GM21423 (cell line): ENCODE data around the gene LRBA.
A peak's percentile ranks its signal among the peaks of the same experiment; 100 is the strongest.
"Not testable (repeated sequence)": the region's sequence is repeated elsewhere in the genome, so short reads cannot be mapped to it uniquely, and the experiment has no call there.

Experiments used
- ATAC-seq: cut with Tn5 transposase; IDR thresholded peaks from one replicate; pipeline ENCODE4 v1.9.1; 2021; ENCODE audit warnings: mild to moderate bottlenecking, moderate library complexity; ENCODE audit not compliant: unreplicated experiment

LRBA gene

DNA sequence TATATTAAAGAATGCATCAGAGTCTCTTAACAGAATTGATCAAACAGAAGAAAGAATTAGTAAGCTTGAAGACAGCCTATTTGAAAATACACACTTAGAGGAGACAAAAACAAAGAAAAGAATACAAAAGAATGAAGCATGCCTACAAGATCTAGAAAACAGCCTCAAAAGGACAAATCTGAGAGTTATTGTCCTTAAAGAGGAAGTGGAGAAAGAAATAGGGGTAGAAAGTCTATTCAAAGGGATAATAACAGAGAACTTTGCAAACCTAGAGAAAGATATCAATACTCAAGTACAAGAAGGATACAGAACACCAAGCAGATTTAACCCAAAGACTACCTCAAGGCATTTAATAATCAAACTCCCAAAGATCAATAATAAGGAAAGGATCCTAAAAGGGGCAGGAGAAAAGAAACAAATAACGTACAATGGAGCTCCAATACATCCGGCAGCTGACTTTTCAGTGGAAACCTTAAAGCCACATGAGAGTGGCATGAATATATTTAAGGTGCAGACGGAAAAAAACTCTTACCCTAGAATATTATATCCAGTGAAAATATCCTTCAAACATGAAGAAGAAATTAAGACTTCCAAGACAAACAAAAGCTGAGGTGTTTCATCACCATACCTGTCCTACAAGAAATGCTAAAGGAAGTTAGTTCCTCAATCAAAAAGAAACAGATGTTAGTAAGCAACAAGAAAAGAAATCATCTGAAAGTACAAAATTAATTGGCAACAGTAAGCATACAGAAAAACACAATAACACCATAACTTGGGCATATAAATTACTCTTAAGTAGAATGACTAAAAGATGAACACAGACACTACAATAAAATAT lies 36.1 kb downstream of the LRBA start:
- ATAC-seq, result no peak

DNA sequence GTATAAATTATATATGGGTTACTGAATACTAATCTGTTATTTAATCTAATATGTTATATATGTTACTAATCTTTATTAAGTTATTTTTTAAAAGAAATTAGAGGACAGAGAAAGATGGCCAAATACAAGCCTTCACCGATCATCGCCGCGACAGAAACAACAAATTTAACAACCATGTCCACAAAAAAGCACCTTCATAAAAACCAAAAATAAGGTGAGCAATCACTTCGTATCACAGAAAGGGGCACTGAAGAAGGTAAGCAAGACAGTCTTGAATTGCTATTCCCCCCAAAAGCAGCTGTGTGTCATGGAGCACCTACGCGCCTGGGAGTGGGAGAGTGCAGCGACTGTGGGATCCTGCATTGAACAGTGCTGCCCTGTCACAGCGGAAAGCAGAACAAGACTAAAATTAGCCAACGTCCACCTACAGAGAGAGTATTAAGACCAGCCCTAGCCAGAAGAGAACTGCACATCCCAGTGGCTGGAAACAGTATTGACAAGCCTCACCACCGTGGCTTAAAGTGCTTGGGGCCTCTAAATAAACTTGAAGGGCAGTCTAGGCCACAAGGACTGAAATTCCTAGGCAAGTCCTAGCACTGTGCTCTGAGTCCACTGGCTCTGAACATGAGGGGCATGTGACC lies 38.5 kb downstream of the LRBA start:
- no peak for ATAC-seq

DNA sequence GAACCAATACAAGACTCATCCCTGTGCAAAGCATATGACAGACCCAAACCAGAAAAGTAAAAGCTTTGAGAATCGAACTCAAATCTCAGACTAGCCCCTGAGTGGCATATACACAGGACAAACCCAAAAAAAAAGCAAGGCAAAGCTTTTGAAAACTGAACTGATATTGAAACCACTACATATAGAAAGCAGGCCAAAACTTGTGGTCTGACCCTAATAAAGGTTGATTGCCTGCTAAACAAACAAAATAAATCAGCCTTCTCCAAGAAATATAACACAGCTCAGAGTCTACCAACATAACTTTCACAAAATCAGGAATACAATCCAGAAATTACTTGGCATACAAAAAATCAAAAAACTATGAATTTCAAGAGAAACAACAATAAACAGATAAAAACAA lies 40.3 kb downstream of the LRBA start:
- ATAC-seq, result peak; percentile 53

DNA sequence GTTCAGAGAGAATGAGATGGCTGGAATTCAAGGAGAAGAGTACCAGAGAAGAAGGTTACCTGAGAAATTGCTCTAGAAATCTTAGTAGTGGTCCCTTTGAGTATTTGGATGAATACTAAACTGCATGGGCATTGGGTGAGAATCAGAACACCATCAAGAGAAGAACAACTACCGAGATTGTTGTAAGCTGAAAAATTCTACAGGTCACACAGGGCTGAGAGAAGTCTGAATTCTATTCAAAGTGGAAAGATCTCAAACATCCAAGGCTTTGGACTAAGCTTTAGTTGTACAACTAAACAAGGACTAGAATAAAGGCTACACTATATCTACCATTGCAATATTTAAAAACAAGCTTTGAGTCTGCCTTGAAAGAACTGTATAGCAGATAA lies 40.8 kb downstream of the LRBA start:
- no peak for ATAC-seq

DNA sequence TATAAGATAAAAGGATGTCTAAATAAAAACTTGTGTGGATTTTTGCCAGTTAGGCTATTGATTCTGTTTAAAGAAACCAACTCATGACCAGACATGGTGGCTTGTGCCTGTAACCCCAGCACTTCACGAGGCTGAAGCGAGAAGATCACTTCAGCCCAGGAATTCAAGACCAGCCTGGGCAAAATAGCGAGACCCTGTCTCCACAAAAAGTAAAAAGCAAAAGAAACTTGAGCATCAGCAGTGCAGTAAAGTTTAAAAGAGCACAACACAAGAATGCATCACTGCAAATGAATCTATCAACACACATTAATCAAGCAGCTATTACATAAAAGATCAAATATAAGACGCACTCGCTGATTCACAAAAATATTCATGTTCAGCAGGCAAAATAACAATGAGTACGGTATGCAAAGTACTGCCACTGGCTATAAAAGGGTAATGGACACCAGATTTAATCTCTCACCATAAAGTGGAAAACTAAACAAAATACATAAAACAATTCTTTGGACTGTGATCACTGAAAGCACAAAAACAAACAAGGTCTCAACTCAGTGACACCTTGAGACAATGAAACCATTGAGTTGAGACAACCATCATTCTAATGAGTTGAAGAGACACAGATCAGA lies 41.3 kb downstream of the LRBA start:
- ATAC-seq, result no peak

DNA sequence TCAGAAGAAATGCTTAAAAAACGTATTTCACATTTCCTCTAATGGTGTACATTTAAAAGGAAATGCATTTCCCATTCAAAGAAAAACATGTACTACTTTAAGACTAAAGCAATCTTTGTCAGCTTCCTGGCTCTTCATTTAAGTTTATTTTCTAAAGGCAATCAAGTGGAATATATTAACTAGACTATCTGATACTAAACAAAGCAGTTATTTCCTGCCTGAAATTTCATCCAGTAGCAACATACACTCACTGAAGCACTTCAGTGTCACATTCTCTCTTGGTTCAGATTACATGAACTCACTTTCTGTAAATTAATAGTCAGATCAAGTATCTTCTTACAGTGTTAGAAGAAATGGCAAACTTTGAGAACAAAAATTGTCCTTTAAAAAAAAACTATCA lies 42.5 kb downstream of the LRBA start:
- no peak for ATAC-seq

DNA sequence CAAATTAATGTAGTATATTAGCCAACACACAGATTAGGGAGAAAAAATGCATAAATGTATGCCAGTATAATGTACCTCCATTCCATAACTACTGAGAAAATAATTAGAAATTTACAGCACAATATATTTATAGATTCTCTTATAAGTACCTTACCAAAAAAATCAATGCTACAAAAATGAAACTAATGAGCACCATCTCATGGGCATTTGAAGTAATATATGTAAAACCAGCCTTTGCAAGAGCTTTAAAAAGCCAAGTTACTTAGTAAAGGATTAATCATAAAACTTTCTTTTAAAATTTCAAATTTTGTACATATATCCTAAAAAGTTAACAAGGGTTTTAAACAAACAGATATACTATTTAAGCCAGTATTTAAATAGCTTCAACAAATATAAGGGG lies 43.2 kb downstream of the LRBA start:
- ATAC-seq, result no peak

DNA sequence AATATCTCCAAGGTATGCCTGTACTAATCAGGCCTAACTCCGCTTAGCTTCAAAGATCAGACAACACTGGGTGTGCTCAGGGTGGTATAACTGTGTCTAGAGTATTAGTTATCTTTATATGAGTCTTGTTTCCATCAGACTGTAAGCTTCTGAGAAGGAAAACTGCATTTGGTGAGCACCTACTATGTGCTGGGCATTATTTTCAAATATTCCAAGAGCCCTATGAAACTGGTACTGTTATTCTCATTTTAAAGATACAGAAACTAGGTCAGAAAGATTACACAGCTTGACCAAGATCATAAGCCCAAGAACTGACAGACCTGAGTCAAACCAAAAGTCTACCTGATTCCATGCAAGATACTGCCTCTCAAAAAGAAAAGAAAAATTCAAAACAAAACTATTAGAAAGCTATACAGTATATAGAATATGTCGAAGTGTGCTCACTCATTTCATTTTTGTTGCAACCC lies 44.4 kb downstream of the LRBA start:
- ATAC-seq, result no peak

DNA sequence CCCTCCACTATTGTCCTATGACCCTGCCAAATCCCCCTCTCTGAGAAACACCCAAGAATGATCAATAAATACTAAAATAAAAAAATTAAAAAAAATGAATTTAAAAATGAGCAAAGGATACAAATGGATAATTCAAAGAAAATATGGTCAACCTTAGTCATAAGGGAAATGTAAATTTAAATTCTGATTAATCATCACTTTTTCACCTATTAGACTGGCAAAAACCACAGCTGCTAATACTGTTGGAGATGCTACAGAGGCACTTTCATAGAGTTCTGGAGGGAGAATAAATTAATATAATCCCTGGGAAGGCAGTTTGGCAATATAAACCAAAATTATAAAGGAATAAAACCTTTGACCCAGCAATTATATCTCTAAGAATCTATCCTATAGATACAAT lies 50.3 kb downstream of the LRBA start:
- no peak for ATAC-seq

DNA sequence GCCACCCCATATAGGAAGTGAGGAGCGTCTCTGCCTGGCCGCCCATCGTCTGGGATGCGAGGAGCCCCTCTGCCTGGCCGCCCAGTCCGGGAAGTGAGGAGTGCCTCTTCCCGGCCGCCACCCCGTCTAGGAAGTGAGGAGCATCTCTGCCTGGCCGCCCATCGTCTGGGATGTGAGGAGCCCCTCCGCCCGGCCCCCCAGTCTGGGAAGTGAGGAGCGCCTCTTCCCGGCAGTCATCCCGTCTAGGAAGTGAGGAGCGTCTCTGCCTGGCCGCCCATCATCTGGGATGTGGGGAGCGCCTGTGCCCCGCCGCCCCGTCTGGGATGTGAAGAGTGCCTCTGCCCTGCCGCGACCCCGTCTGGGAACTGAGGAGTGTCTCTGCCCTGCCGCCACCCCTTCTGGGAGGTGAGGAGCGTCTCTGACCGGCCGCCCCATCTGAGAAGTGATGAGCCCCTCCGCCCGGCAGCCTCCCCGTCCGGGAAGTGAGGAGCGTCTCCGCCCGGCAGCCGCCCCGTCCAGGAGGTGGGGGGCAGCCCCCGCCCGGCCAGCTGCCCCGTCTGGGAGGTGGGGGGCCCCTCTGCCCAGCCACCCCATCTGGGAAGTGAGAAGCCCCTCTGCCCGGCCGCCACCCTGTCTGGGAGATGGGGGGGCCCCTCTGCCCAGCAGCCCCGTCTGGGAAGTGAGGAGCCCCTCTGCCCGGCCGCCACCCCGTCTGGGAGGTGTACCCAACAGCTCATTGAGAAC lies 51.3 kb downstream of the LRBA start:
- not testable (repeated sequence) for ATAC-seq

DNA sequence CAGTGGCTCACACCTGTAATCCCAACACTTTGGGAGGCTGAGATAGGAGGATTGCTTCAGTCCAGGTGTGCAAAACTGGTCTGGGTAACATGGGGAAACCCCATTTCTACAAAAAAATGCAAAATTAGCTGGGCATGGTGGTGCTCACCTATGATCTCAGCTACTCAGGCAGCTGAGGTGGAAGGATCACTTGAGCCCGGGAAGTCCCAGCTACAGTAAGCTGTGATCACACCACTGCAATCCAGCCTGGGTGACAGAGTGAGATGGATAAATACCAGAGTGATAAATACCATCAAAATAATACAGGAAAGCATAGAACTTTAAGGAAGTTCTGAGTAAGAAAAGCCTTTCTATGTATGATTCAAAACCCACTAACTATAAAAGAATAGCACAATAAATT lies 52.8 kb downstream of the LRBA start:
- no peak for ATAC-seq

DNA sequence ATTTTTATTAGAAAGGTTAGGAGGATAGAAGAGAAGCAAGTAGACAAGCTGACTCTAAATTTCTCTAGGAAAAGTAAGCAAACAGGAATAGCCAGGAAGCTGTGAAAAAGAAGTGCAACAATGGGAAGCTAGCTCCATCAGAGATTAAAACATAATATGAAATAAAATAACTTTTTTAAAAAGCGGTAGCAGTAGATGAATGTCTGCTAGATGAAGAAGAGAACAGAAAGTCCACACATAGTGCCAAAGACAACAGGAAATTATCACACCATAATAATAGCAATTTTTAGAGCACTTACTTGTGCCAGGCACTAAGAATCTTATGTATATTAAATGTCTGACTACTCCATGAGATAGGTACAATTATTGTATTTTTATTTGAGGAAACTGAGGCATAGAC lies 53.5 kb downstream of the LRBA start:
- no peak for ATAC-seq

DNA sequence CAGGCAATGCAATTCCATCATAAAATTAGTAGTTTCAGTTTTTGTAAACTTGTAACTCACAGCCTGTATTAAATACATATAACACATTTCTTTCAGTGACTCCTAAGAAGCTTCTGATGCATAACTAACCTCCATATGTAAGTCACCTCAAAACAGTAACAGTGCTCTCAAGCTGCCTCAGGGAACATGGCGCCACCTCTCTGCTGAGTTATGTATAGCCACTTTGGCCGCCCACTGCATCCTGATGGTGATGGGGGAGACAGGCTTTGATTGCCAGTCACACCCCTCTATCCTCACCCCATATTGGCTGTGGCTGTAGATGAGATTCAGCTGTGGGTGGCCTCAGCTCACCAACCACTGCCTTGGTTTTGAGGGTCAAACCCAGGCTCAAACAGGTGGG lies 54.3 kb downstream of the LRBA start:
- ATAC-seq, result no peak

DNA sequence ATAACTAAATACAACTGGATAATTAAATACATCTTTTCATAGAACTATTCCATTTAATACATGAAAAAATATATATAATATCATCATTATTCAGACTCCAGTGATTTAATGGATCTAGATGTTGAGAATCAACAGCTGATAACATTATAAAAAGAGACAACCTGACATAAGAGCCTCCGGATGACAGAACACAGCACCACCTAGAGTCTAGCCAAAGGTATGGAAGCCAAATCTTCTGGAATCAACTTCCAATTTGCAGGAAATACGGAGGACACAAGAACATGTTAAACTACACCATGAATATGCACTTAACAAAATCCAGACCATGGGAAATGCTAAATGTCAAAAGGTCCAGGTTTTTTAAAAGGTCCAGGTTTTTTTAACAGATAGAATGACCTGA lies 55.0 kb downstream of the LRBA start:
- no peak for ATAC-seq

DNA sequence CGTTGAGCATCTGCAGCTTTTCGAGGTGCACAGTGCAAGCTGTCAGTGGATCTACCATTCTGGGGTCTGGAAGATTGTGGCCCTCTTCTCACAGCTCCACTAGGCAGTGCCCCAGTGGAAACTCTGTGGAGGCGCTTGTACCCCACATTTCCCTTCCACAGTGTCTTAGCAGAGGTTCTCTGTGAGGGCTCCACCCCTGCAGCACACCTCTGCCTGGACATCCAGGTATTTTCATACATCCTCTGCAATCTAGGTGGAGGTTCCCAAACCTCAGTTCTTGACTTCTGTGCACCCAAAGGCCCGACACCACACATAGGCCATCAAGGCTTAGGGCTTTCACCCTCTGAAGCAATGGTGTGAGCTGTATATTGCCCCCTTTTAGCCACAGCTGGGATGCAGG lies 57.1 kb downstream of the LRBA start:
- not testable (repeated sequence) for ATAC-seq

DNA sequence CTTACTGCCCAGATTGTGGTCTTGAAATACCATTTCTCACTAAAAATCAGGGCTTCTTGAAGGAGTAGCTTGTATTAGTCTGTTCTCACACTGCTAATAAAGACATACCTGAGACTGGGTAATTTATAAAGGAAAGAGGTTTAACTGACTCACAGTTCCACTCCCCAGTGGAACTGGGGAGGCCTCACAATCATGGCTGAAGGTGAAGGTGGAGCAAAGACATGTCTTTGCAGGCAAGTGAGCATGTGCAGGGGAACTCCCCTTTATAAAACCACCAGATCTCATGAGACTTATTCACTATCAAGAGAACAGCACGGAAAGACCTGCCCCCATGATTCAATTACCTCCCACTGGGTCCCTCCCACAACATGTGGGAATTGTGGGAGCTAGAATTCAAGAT lies 58.0 kb downstream of the LRBA start:
- ATAC-seq, result not testable (repeated sequence)

DNA sequence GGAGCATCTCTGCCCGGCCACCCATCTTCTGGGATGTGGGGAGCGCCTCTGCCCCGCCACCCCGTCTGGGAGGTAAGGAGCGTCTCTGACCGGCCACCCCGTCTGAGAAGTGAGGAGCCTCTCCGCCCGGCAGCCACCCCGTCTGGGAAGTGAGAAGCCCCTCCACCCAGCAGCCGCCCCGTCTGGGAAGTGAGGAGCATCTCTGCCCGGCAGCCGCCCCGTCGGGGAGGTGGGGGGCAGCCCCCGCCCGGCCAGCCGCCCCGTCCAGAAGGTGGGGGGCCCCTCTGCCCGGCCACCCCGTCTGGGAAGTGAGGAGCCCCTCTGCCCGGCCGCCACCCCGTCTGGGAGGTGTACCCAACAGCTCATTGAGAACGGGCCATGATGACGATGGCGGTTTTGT lies 61.2 kb downstream of the LRBA start:
- ATAC-seq, result not testable (repeated sequence)

DNA sequence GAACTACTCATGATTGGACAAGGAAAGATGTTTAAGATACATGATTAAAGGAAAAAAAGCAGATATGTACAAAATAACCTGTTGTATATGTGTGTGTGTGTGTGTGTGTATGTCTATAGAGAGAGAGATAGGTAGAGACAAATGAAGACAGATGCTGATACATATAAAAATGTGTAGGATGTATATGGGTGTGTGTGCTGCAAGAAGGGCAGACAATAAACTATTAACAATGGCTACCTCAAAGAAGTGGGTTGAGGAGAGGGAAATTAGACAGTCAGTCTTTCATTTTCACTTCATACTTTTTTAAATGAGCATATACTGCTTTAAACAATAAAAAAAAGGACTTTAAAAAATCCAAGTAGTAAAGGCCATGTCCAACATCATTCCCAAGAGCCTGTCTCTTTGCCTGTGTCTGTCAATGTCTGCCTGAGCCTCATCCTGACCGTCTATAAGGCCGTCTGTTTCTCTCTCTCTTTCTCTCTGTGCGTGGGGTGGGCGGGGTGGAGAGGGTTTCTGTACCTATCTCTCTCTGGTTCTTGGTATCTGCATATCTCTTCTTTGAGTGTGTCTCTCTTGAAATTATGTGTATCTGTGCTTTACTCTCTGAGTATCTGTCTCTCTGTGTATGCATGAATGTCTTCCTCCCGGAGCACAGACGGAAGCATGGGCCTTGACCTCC lies 62.8 kb downstream of the LRBA start:
- ATAC-seq, result no peak

DNA sequence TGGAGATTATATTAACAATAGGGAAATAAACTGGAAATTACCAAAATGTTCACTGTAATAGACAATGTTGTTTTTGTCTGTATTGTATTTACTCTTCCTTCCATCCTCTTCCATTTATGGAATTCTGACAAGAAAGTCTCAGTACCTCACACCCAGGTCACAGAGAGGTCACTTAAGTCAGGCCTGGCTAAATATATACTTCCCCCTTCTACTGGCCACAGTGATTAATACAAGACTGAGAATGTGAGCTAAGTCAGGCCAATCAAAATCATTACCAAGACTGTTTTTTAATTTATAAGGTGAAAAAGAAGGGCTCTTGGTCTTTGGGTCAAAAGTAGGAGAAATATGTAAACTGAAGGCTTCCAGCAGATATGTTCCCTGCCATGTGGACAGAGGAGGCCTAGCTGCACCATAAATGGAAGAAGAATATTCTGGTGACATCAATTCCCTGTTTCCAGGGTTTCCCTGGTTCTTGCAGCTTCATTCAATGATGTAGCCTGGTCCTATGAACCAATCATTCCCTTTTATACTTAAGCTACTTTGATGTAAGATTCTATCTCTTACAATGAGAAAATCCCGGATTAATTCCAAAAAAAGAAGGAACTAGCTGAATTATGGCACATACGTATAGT lies 64.3 kb downstream of the LRBA start:
- ATAC-seq, result peak; percentile 84

DNA sequence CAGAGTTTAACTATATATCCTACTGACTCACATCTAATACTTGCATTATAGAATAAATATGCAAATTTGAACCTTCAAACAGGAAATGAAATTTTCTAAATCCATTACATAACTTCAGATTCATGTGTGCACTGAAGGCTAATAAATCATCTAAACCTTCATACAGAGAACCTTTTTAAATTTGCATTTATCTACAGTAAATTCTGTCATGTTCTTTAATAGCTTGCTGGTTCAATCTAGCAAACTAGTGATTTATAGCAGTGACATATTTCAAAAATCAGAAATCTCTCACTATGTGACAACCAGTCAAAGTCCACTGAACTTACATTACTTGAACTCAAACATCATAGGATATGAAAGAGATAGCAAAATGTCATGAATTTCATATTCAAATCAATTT lies 65.1 kb downstream of the LRBA start:
- ATAC-seq, result no peak
